HEK293T (cell line): ENCODE results near the gene OPRM1.

ENCODE experiments used
- CTCF ChIA-PET: fragments of 350-600 bp; formaldehyde crosslinking; extraction: SDS; loops from one replicate; lab custom pipeline; 2021; ENCODE audit warnings: antibody characterized with exemption, inconsistent platforms; lab: Yijun Ruan, JAX
- POLR2A ChIA-PET: fragments of 350-600 bp; formaldehyde crosslinking; extraction: SDS; loops from one replicate; lab custom pipeline; 2020; ENCODE audit warnings: antibody characterized with exemption, inconsistent platforms; lab: Yijun Ruan, JAX
- DNase-seq: peaks from one replicate; pipeline ENCODE4 v3.0.0; 2012; ENCODE audit warnings: mixed read lengths; ENCODE audit errors: extremely low spot score
- ARNT ChIP-seq: fragments of 450-650 bp; IDR thresholded peaks from 2 replicates; pipeline ENCODE4 v1.6.1; 2017; ENCODE audit warnings: mild to moderate bottlenecking
- BHLHE40 ChIP-seq: fragments of 450-650 bp; IDR thresholded peaks from 2 replicates; pipeline ENCODE4 v1.6.1; 2016; ENCODE audit warnings: mild to moderate bottlenecking, moderate library complexity, borderline replicate concordance
- CTBP1 ChIP-seq: fragments of 450-650 bp; IDR thresholded peaks from 2 replicates; pipeline ENCODE4 v1.6.1; 2016; ENCODE audit warnings: borderline replicate concordance
- ELF4 ChIP-seq: fragments of 450-650 bp; IDR thresholded peaks from 2 replicates; pipeline ENCODE4 v1.6.1; 2017; ENCODE audit warnings: antibody characterized with exemption
- FOXA1 ChIP-seq: fragments of 450-650 bp; IDR thresholded peaks from 2 replicates; pipeline ENCODE4 v1.6.1; 2016; ENCODE audit warnings: mild to moderate bottlenecking
- FOXK2 ChIP-seq: fragments of 450-650 bp; IDR thresholded peaks from 2 replicates; pipeline ENCODE4 v1.6.1; 2016; ENCODE audit warnings: mild to moderate bottlenecking
- FOXM1 ChIP-seq: fragments of 450-650 bp; IDR thresholded peaks from 2 replicates; pipeline ENCODE4 v1.6.1; 2017; ENCODE audit warnings: mild to moderate bottlenecking, borderline replicate concordance
- HDGF ChIP-seq: fragments of 450-650 bp; IDR thresholded peaks from 2 replicates; pipeline ENCODE4 v1.6.1; 2017; ENCODE audit warnings: antibody characterized with exemption, borderline replicate concordance
- L3MBTL2 ChIP-seq: fragments of 450-650 bp; conservative IDR thresholded peaks from 2 replicates; pipeline ENCODE4 v1.6.1; 2016; ENCODE audit warnings: mild to moderate bottlenecking
- LEF1 ChIP-seq: fragments of 450-650 bp; IDR thresholded peaks from 2 replicates; pipeline ENCODE4 v1.6.1; 2017; ENCODE audit warnings: mild to moderate bottlenecking, borderline replicate concordance
- NFRKB ChIP-seq: fragments of 450-650 bp; IDR thresholded peaks from 2 replicates; pipeline ENCODE4 v1.6.1; 2016; ENCODE audit warnings: mild to moderate bottlenecking, moderate library complexity
- SP1 ChIP-seq: fragments of 450-650 bp; IDR thresholded peaks from 2 replicates; pipeline ENCODE4 v1.6.1; 2017
- SUZ12 ChIP-seq: fragments of 450-650 bp; IDR thresholded peaks from 2 replicates; pipeline ENCODE4 v1.6.1; 2016; ENCODE audit warnings: mild to moderate bottlenecking
- TARDBP ChIP-seq: fragments of 450-650 bp; IDR thresholded peaks from 2 replicates; pipeline ENCODE4 v1.6.1; 2016
- ZNF384 ChIP-seq: fragments of 450-650 bp; IDR thresholded peaks from 2 replicates; pipeline ENCODE4 v1.6.1; 2016
- TF ChIP-seq, protein P1 (sequence below): fragments of 450-650 bp; IDR thresholded peaks from 2 replicates; pipeline ENCODE4 v1.6.1; 2016

The OPRM1 gene

DNA sequence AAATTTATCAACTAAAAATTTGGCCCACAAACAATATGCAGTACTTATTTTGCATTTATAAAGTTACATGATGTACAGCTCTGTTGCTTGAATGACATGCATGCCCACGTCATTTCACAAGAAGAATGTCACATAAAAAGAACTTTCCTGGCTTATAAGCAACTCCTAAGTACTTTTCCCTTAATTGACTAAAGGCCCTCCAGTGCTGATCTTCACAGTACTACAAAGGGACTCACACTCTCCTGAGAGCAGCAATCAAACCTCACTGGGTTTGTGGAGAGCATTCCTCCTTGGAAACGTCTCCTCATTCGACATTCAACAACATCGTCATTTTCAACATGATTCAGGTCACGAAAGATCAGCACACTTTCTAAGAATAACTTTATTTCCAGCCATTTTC is 206.5 kb downstream of the OPRM1 start:
- TF ChIP-seq, protein P1, sequence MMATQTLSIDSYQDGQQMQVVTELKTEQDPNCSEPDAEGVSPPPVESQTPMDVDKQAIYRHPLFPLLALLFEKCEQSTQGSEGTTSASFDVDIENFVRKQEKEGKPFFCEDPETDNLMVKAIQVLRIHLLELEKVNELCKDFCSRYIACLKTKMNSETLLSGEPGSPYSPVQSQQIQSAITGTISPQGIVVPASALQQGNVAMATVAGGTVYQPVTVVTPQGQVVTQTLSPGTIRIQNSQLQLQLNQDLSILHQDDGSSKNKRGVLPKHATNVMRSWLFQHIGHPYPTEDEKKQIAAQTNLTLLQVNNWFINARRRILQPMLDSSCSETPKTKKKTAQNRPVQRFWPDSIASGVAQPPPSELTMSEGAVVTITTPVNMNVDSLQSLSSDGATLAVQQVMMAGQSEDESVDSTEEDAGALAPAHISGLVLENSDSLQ = no peak
- no peak for TF ChIP-seq BHLHE40
- no peak for TF ChIP-seq SUZ12
- TF ChIP-seq ARNT = no peak
- no peak for TF ChIP-seq HDGF
- no peak for TF ChIP-seq ZNF384
- TF ChIP-seq SP1 = no peak
- TF ChIP-seq FOXM1 = no peak
- TF ChIP-seq FOXA1 = no peak
- no peak for TF ChIP-seq ELF4
- no peak for TF ChIP-seq NFRKB
- no peak for TF ChIP-seq LEF1
- no peak for TF ChIP-seq TARDBP
- TF ChIP-seq FOXK2 = no peak
- TF ChIP-seq L3MBTL2 = no peak
- TF ChIP-seq CTBP1 = no peak
- no peak for DNase-seq
- ChIA-PET POLR2A (no interaction called here), CTCF (interaction anchor here (0.6 kb wide), 1 partner anchor 28 kb away, joined by 4 read pairs; no protein-coding TSS in a partner anchor)

DNA sequence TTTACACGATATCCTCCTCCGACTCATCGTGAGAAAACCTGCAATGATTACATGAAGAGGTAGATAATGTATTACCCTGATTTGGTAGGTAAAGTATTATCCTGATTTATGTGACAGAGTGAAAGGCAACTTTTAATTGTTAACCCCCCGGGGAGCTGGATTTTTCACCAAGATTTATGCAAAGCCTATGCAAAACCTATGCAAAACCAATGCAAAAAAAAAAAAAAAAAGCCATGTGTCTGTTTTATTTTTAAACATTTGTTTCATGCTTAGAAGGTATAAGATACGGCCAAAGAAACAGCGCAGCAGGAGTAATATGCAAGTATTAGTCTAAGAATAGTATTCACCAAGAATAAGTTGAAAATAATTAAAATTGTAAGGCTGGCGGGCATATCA is 207.7 kb downstream of the OPRM1 start:
- no peak for DNase-seq
- TF ChIP-seq NFRKB (no peak), ZNF384 (0 out of 2 replicates have a peak, but pooled peaks have one; percentile 18), BHLHE40 (no peak), CTBP1 (no peak)
- POLR2A ChIA-PET = no interaction called here
- CTCF ChIA-PET = no interaction called here

DNA sequence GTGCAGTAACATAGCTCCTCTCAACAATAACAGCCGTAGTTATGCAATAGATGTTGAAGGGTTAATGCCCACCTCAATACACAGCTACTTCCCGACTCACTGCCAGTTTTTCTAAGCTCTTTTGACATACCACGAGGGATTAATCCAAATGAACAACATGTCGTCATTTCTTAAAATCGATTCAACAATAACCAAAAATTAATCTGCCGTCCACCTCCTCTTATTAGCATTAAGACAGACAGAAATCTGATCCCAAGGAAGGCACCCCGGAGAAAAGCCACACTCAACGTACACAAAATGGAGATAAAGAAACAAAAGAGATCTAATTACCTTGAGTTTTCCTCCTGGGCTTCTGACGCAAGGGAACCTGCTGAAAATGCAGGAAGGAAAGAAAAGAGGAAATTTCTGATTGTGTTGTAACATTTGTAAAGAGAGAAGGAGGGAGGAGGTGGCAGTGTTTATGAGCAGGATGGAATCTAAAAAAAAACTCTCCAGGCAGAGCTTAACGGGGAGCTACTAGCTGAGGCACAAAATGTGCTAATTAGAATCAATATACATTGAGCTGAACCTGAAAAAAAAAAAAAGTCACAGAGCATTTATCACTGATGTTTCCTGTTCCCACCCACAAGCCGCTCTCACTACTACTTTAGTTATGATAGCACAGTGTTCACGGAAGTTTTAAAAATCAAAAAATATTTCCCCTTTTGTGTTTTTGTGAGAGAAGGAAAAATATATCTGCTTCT is 208.2 kb downstream of the OPRM1 start:
- POLR2A ChIA-PET = no interaction called here
- TF ChIP-seq FOXA1 (no peak), L3MBTL2 (peak; percentile 45; the same call in 1 of the 2 replicates), FOXK2 (no peak), CTBP1 (no peak), LEF1 (no peak), ELF4 (no peak), FOXM1 (no peak), ZNF384 (peak; percentile 50), TARDBP (no peak), BHLHE40 (no peak)
- TF ChIP-seq, protein P1 = no peak
- DNase-seq = no peak
- CTCF ChIA-PET = no interaction called here

DNA sequence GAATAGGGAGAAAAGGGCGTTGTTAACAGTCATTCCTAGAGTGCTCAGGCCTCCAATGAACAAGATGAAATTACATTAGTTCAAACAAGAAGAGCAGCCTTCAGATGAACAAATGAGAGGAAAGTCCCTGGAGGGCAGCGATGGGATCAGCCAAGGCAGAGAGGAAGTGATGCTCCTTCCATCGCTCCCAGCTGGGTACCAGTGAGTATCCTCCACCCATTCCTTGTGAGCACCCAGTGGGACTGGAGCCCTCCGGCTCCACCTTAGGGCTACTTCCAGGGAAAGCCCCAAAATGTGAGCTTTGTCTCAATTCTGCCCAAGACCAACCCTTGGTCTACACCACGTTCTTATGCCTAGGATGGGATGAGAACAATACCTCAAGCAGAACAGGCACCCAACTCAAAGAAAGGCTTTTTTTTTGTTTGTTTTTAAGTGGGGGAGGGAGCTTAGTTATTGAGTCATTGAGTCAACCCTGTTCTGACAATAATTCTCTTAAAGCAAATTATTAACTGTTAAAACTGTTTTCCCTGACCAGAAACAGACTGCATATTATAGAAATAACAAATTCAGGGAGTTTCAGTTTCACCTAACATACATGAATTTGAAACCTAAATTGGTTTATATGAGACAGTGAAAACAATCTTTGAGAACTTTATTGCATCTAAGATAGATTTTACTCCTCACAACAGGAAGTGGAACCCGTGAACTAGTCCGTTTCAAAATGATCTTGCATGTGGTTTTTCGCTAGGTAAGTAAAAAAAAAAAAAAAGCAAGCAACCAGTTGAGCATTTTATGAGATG is 210.7 kb downstream of the OPRM1 start:
- 0 out of 2 replicates have a peak, but pooled peaks have one; percentile 3 for TF ChIP-seq ZNF384
- no peak for TF ChIP-seq CTBP1
- no peak for DNase-seq
- CTCF ChIA-PET = interaction anchor here (0.6 to 1.4 kb wide), 3 partner anchors 8 to 17 kb away, joined by 3 to 8 read pairs (median 4); no protein-coding TSS in a partner anchor
- POLR2A ChIA-PET = no interaction called here

DNA sequence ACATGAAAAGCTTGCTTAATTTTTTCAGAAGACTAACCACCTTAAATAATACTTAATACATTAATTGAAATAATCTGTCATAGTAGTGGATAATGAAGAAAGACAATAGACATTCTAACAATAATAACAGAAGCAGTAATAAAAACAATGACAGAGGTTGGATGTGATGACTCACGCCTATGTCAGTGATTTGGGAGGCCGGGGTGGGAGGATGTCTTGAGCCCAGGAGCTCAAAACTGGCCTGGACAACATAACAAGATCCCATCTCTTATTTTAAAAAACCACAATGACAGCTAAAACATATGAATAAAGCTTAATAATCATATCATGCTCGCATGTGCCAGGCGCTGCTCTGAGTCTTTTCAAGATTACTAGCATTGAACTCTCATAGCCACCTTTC is 212.1 kb downstream of the OPRM1 start:
- TF ChIP-seq, protein P1 = no peak
- no peak for TF ChIP-seq ELF4
- no peak for TF ChIP-seq NFRKB
- no peak for TF ChIP-seq FOXM1
- TF ChIP-seq TARDBP = no peak
- ChIA-PET CTCF (no interaction called here), POLR2A (interaction anchor here (0.5 kb wide), 1 partner anchor 9 kb away, joined by 3 read pairs; no protein-coding TSS in a partner anchor)
- DNase-seq = no peak

DNA sequence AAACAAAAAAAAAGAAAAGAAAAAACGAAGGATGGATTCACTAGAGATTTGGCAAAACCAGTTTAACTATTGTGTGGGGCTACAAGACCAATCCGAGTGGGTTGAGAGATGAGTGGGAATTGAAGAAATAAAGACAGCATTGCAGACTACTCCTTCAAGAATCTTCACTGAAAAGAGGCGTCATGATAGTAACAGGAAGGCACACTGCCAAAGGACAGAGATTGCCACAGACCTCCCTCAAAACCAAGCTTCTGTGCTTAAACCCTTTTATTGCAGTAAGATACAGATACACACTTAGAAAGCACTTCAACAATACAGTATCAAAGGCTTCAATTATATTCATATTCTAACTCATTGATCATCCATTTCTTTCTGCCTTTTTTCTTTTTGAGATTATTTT is 213.6 kb downstream of the OPRM1 start:
- TF ChIP-seq ARNT = no peak
- ChIA-PET POLR2A (no interaction called here), CTCF (no interaction called here)
- no peak for DNase-seq

DNA sequence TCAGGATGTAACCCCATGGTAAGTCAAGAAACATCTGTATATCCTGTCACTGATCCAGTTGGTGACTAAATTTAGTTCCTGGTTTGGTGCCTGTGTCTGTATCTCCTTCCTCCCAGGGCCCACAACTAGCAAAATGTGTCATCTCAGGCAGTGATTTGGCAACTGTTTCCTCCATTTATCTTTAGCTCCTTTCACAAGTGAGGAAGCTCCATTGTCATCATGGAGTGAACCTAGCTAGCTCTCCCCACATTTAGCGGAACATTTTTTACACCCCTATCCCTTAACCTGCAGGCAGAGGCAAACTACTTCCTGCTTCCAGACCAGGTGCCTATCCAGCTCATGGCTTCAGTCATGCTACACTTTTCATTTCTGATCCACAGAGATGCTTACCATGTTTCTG is 218.0 kb downstream of the OPRM1 start:
- no peak for TF ChIP-seq NFRKB
- TF ChIP-seq FOXA1 = no peak
- no peak for TF ChIP-seq FOXM1
- TF ChIP-seq ARNT = no peak
- TF ChIP-seq SP1 = no peak
- TF ChIP-seq SUZ12 = no peak
- TF ChIP-seq ELF4 = no peak
- TF ChIP-seq TARDBP = no peak
- no peak for TF ChIP-seq CTBP1
- TF ChIP-seq, protein P1 = no peak
- no peak for TF ChIP-seq BHLHE40
- no peak for TF ChIP-seq ZNF384
- TF ChIP-seq L3MBTL2 = no peak
- no peak for TF ChIP-seq FOXK2
- no peak for TF ChIP-seq LEF1
- TF ChIP-seq HDGF = no peak
- ChIA-PET CTCF (no interaction called here), POLR2A (no interaction called here)
- DNase-seq = no peak
